ENCODE results near the gene EIF5AL1. TPM values are rescaled to one million over a fixed set of nuclear protein-coding genes. Genes with fewer than 3 reads are reported as not detected.

EIF5AL1 gene
- total and polyA plus RNA-seq, 2 of the 8 experiments (the other 6 are each of a cell fraction or from before 2014, with no cell fraction given), result 1.7 to 2.2 TPM

- no peak for TF ChIP-seq NANOG (IDR thresholded peaks at IDR 0.05; ENCODE audit: insufficient read depth, low read depth, low read length, poor library complexity, severe bottlenecking)
Measured at GRCh38 chr10:79465341-79465740, 47.0 kb upstream of the EIF5AL1 start (continued).
